ENCODE data around the gene SLC6A12.

DNA sequence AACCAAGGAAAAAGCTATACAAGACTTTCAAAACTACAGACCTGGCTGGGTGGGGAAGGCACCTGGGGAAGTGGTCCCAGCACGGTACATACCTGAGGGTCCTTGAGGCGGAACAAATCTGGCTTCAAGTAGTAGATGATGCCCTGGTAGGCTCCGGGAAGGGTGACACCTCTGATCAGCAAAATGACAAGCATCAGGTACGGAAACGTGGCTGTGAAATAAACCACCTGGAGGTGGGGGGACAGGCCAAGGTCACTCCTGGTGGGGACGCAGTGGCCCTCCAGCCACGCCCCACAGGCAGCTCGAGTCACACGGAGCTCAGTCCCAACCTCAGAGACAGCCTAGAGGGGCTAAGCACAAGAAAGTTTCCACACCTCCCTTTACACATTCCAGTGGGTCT lies 15.3 kb downstream of the SLC6A12 start:
- TF ChIP-seq ZNF79 (CRISPR knock-in tag; IDR thresholded peaks at IDR 0.05; ENCODE audit: low read depth) (no peak), TAF1 (IDR thresholded peaks at IDR 0.05; ENCODE audit: control insufficient read depth, extremely low read depth, insufficient read depth, low read length, severe bottlenecking) (no peak), BHLHE40 (IDR thresholded peaks at IDR 0.05; ENCODE audit: low read length) (no peak), SRF (CRISPR knock-in tag; IDR thresholded peaks at IDR 0.05) (no peak), NELFE (IDR thresholded peaks at IDR 0.05; ENCODE audit: insufficient read depth, insufficient read length) (no peak)
- TF ChIP-seq, protein P1, sequence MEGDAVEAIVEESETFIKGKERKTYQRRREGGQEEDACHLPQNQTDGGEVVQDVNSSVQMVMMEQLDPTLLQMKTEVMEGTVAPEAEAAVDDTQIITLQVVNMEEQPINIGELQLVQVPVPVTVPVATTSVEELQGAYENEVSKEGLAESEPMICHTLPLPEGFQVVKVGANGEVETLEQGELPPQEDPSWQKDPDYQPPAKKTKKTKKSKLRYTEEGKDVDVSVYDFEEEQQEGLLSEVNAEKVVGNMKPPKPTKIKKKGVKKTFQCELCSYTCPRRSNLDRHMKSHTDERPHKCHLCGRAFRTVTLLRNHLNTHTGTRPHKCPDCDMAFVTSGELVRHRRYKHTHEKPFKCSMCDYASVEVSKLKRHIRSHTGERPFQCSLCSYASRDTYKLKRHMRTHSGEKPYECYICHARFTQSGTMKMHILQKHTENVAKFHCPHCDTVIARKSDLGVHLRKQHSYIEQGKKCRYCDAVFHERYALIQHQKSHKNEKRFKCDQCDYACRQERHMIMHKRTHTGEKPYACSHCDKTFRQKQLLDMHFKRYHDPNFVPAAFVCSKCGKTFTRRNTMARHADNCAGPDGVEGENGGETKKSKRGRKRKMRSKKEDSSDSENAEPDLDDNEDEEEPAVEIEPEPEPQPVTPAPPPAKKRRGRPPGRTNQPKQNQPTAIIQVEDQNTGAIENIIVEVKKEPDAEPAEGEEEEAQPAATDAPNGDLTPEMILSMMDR (IDR thresholded peaks at IDR 0.05 in 2 of 3, conservative IDR thresholded peaks at IDR 0.05 in 1 of 3; ENCODE audit: insufficient read depth in 2 of 3, low read depth in 1 of 3, low read length in 3 of 3): no peak
- TF ChIP-seq, protein P2, sequence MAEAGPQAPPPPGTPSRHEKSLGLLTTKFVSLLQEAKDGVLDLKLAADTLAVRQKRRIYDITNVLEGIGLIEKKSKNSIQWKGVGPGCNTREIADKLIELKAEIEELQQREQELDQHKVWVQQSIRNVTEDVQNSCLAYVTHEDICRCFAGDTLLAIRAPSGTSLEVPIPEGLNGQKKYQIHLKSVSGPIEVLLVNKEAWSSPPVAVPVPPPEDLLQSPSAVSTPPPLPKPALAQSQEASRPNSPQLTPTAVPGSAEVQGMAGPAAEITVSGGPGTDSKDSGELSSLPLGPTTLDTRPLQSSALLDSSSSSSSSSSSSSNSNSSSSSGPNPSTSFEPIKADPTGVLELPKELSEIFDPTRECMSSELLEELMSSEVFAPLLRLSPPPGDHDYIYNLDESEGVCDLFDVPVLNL (CRISPR knock-in tag; IDR thresholded peaks at IDR 0.05; ENCODE audit: low read depth): no peak
